Subcutaneous adipose tissue (tissue), 4 donors: ENCODE results near the gene PEX11G. TPM values are rescaled to one million over a fixed set of nuclear protein-coding genes. Genes with fewer than 3 reads are reported as not detected.

Source experiments
- CTCF ChIP-seq: fragments of 450-650 bp; IDR thresholded peaks from one replicate; pipeline ENCODE4 v1.5.1; 2016; ENCODE audit warnings: low read depth, mild to moderate bottlenecking, control low read depth, antibody characterized with exemption, moderate library complexity
- total RNA-seq, 4 donors: library from RNA; depleted of rRNA; stranded (reverse); fragments of >200 nt; gene quantifications; one replicate each; pipeline ENCODE4 v1.1.0, GENCODE V29; 2016

PEX11G gene
- total RNA-seq, 4 donors from 2014 or later = 2.3 to 10.6 (median 6.5) TPM

DNA sequence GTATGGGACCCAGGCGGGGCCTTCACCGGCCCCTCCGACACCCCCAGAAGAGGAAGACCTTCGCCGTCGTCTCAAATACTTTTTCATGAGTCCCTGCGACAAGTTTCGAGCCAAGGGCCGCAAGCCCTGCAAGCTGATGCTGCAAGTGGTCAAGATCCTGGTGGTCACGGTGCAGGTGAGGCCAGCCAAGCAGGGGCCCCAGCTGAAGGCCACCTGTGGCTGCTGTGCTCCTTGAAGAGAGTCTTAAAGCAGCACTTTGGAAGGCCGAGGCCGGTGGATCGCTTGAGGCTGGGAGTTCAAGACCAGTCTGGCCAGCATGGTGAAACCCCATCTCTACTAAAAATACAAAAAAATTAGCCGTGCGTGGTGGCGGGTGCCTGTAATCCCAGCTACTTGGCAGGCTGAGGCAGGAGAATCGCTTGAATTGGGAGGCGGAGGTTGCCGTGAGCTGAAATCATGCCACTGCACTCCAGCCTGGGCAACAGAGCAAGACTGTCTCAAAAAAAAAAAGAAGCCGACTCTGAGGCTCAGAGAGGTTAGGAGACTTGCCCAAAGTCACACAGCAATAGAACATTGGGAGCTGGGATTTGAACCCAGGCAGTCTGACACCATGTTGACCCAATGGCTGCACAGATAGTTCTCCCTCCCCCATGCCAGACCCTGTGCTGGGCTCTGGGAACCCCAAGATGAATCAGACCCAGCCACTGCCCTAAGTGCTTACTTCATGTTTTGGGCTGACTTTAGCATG is 36.3 kb upstream of the PEX11G start:
- no peak for TF ChIP-seq CTCF

DNA sequence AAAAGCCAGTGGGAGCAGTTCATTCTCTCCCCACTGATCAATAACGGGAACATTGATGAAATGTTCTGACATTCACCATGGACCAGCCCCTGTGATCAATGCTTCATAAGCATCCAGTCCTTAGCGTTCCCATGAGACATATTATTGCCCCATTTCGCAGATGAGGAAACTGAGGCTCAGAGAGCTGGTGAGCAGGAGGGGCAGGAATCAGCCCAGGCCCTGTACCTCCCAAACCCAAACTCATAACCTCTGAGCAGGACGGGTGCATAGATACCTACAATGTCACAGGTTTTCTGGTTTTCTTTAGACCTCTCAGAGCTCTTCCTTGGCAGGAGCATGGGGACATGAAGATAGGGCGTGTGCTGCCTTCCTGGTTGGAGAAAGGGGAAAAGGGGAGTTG is 35.7 kb upstream of the PEX11G start:
- no peak for TF ChIP-seq CTCF

DNA sequence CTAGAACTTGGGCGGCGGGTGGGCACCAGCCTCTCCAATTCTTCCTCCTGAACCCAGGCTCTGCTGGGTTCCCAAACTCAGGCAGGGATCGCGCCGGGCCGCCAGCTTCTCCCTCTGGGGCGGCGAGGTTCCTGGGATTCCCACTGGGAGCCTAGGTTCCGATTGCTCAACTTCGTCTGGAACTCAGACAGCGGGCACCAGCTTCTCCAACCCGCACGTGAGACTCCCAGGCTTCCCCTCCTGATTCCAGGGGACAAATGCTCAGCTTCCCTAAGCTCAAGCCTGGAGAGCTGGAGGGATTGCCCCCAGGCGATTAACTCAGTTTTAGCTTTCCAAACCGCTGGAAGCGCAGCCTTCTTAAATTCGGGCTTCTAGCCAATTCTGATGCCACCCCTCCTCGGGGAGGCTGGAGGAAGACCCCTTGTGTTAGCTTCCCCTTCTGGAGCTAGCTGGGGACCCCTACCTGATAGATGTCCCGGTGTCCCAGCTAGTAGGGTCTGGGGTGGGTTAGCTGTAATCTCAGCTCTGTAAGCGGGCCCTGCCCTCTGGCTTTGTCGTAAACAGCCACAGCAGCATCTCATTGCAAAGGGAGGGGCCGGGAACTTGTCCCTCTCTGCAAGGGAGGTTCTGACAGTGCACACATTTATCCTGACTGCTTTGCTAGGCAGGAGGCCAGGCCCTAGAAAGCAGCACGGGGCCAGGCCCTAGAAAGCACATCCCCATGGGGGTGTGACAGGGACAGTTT is 34.3 kb upstream of the PEX11G start:
- TF ChIP-seq CTCF = no peak

DNA sequence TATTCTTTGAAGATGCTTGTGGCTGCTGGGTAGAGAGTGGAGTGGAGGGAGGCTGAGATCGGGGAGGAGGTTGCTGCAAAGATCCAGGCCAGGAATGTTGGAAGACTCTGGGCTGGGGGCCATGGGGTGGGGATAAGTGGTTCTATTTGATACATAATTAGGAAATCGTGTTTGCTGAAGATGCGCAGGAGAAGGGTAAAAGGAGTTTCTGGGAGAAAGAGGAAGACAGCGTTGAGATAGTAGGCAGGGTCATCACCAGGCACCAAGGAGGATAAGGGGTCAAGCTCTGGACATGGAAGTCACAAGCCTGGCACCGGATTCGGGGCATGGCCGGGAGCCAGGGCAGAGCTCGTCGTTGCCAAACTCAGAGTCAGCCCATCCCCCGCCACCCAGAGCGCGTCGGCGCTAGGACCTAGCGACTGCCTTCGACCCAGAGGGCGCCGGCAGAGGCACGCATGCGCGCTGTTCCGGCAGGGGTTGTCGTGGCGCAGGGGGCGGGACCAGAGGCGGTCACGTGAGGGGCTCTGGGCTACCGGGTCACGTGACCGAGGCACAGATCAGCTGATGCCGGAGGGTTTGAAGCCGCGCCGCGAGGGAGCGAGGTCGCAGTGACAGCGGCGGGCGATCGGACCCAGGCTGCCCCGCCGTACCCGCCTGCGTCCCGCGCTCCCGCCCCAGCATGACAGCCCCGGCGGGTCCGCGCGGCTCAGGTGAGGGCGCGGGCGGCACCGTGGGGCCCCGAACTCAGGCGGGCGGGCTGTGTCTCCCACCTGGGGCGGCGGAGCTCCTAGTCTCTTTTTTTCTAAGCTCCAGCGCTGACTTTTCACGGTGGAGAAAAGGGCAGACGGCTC is 33.5 kb upstream of the PEX11G start, which contains the start of gene MCOLN1:
Gene MCOLN1, plus strand, starts transcription at position 553 of the 851 bp plus-strand sequence. Its CDS starts 127 bp downstream, at position 680.
- TF ChIP-seq CTCF = no peak

- no peak for TF ChIP-seq CTCF
Observed at GRCh38 chr19:7521551-7522071, 32.8 kb upstream of the PEX11G start.

- TF ChIP-seq CTCF = no peak
Observed at GRCh38 chr19:7520131-7521051, 31.6 kb upstream of the PEX11G start.
